ENCODE measurements around the gene UCK2. TPM values are rescaled to one million over a fixed set of nuclear protein-coding genes. Genes with fewer than 3 reads are reported as not detected.

UCK2 gene
- total and polyA plus RNA-seq, 9 of the 15 experiments (the other 6 are each of a cell fraction or from before 2014, with no cell fraction given): 71.6 to 145 (median 95.8) TPM

GRCh38 chr1:165834881-165835280 lies 7.5 kb downstream of the UCK2 start:
- Histone ChIP-seq H3K36me3 (ENCODE audit: control insufficient read depth, insufficient read depth, low read length) (peaks cover 32% of the 10 kb centered on the region; the same call in 2 of the 3 replicates), H3K27me3 (ENCODE audit: control insufficient read depth in 2 of 2, insufficient read depth in 2 of 2, low read length in 2 of 2) (no peaks in the 10 kb centered on the region), H3K79me2 (ENCODE audit: control insufficient read depth, insufficient read depth, low read length) (peaks cover 99% of the 10 kb centered on the region), H3K4me2 (ENCODE audit: insufficient read depth, low read length) (no peak overlapping the region), H3K4me3 (no peak overlapping the region), H3K9me1 (ENCODE audit: control insufficient read depth, insufficient read depth, low read length) (no peaks in the 10 kb centered on the region), H3K9ac (ENCODE audit: insufficient read depth in 1 of 2, low read depth in 2 of 2, low read length in 2 of 2) (no peak overlapping the region), H4K20me1 (replicated peaks; ENCODE audit: control insufficient read depth, insufficient read depth, low read length) (peaks cover 11% of the 10 kb centered on the region; the same call in 1 of the 2 replicates), H3K4me1 (replicated peaks in 1 of 2; ENCODE audit: control insufficient read depth in 2 of 2, insufficient read depth in 2 of 2, low read length in 2 of 2) (peaks cover 18 to 52% of the 10 kb centered on the region in 2 experiments), H2AFZ (ENCODE audit: low read depth, low read length) (no peak overlapping the region), H3K9me3 (replicated peaks; ENCODE audit: control insufficient read depth, insufficient read depth, low read depth, low read length) (no peaks in the 10 kb centered on the region), H3K27ac (ENCODE audit: extremely low read depth, low read depth, low read length) (peak overlapping the region; percentile 23; the same call in 1 of the 3 replicates)
- DNase-seq (ENCODE audit: extremely low read depth in 1 of 4, low spot score in 3 of 4) (no peak), ATAC-seq (no peak), FAIRE-seq (no peak)
- WGBS (ENCODE audit: insufficient coverage, low coverage, missing lambda C conversion rate): 83% methylated on average over 3 of the region's 3 CpGs
- intact Hi-C loops (cut with micrococcal nuclease) (no loop called here), in situ Hi-C loops (cut with MboI) (no loop called here)
- TF ChIP-seq ZBTB5 (IDR thresholded peaks at IDR 0.05) (no peak), RCOR1 (IDR thresholded peaks at IDR 0.05; ENCODE audit: borderline replicate concordance in 1 of 2, low read depth in 2 of 2, low read length in 2 of 2) (no peak), ZNF316 (IDR thresholded peaks at IDR 0.05) (peak; percentile 49), E2F5 (CRISPR knock-in tag; IDR thresholded peaks at IDR 0.05) (no peak), ZNF12 (CRISPR knock-in tag; IDR thresholded peaks at IDR 0.05) (no peak), TRIM24 (IDR thresholded peaks at IDR 0.05) (0 out of 4 replicates have a peak, but pooled peaks of 1 of the 2 experiments have one; percentile 9)
- ChIA-PET POLR2A (interaction anchor here (1.8 to 3.1 kb wide), 2 partner anchors 8 to 65 kb away, joined by 9 to 11 read pairs; partner anchors contain the start of gene TMCO1), CTCF (ENCODE audit: low intra/inter-chr PET ratio) (no interaction called here)
- no TSS peak for BruUV-seq (replicated peaks)

All from K562 (cell line).